ENCODE results near the gene MRPL41. TPM values are rescaled to one million over a fixed set of nuclear protein-coding genes. Genes with fewer than 3 reads are reported as not detected.

MRPL41 gene
- total and polyA plus RNA-seq, 2 of the 13 experiments (the other 11 are each of a cell fraction or from before 2014, with no cell fraction given) = 20.9 to 54.0 TPM

- TF ChIP-seq SRF (IDR thresholded peaks at IDR 0.05; ENCODE audit: low read depth, low read length) = no peak
- TF ChIP-seq NFYC (CRISPR knock-in tag; IDR thresholded peaks at IDR 0.05) = peak; percentile 89
- TF ChIP-seq GTF3A (CRISPR knock-in tag; conservative IDR thresholded peaks at IDR 0.05) = no peak
- TF ChIP-seq CERS6 (CRISPR knock-in tag; IDR thresholded peaks at IDR 0.05) = no peak
- TF ChIP-seq PAX8 (CRISPR knock-in tag; IDR thresholded peaks at IDR 0.05; ENCODE audit: borderline replicate concordance) = no peak
- peak; percentile 78 for TF ChIP-seq POLR2G (IDR thresholded peaks at IDR 0.05; ENCODE audit: low read depth, low read length)
- no peak for TF ChIP-seq GZF1 (CRISPR knock-in tag; IDR thresholded peaks at IDR 0.05)
- no peak for TF ChIP-seq ZNF709 (CRISPR knock-in tag; IDR thresholded peaks at IDR 0.05)
- no peak for TF ChIP-seq ZNF780A (CRISPR knock-in tag; IDR thresholded peaks at IDR 0.05)
- peak; percentile 46; the same call in 1 of the 2 replicates for TF ChIP-seq TBX2 (CRISPR knock-in tag; IDR thresholded peaks at IDR 0.05; ENCODE audit: borderline replicate concordance)
- TF ChIP-seq IRX3 (CRISPR knock-in tag; IDR thresholded peaks at IDR 0.05; ENCODE audit: borderline replicate concordance, low read depth) = no peak
- no peak for TF ChIP-seq ZNF207 (IDR thresholded peaks at IDR 0.05; ENCODE audit: borderline replicate concordance)
- TF ChIP-seq ZNF234 (CRISPR knock-in tag; conservative IDR thresholded peaks at IDR 0.05) = 0 out of 2 replicates have a peak, but pooled peaks have one; percentile 75
- TF ChIP-seq ZNF224 (CRISPR knock-in tag; IDR thresholded peaks at IDR 0.05) = no peak
- TF ChIP-seq, protein P1, sequence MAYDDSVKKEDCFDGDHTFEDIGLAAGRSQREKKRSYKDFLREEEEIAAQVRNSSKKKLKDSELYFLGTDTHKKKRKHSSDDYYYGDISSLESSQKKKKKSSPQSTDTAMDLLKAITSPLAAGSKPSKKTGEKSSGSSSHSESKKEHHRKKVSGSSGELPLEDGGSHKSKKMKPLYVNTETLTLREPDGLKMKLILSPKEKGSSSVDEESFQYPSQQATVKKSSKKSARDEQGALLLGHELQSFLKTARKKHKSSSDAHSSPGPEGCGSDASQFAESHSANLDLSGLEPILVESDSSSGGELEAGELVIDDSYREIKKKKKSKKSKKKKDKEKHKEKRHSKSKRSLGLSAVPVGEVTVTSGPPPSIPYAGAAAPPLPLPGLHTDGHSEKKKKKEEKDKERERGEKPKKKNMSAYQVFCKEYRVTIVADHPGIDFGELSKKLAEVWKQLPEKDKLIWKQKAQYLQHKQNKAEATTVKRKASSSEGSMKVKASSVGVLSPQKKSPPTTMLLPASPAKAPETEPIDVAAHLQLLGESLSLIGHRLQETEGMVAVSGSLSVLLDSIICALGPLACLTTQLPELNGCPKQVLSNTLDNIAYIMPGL (CRISPR knock-in tag; IDR thresholded peaks at IDR 0.05; ENCODE audit: borderline replicate concordance in 1 of 2, low read depth in 1 of 2) = peak; percentile 69 to 78
- no peak for TF ChIP-seq PAXIP1 (CRISPR knock-in tag; conservative IDR thresholded peaks at IDR 0.05)
- TF ChIP-seq ZNF367 (CRISPR knock-in tag; IDR thresholded peaks at IDR 0.05; ENCODE audit: borderline replicate concordance) = no peak
- TF ChIP-seq ZFP36 (IDR thresholded peaks at IDR 0.05; ENCODE audit: borderline replicate concordance, low read depth, low read length, partially characterized antibody) = no peak
- no peak for TF ChIP-seq AGO1 (IDR thresholded peaks at IDR 0.05; ENCODE audit: low read depth, low read length, poor library complexity, severe bottlenecking)
Observed at GRCh38 chr9:137551264-137552021, at the start of gene MRPL41 (continued).

Measured in HepG2 (cell line).